Muscle layer of colon (tissue), 2 donors: ENCODE data around the gene P2RY8.
"Not testable (repeated sequence)": the region's sequence is repeated elsewhere in the genome, so short reads cannot be mapped to it uniquely, and the experiment has no call there.

Experiments used
- H3K27ac ChIP-seq: one replicate; pipeline ENCODE4 v1.7.0; 2013; ENCODE audit warnings: low read depth, mild to moderate bottlenecking, low read length, moderate library complexity
- H3K27me3 ChIP-seq, 2 donors: one replicate each; pipeline ENCODE4 v1.7.0; 2013; ENCODE audit warnings: low read length in 2 of 2, mild to moderate bottlenecking in 2 of 2; ENCODE audit not compliant: insufficient read depth in 2 of 2, control insufficient read depth in 1 of 2
- H3K36me3 ChIP-seq: one replicate; pipeline ENCODE4 v1.7.0; 2013; ENCODE audit warnings: mild to moderate bottlenecking, low read length; ENCODE audit not compliant: insufficient read depth
- H3K4me1 ChIP-seq: one replicate; pipeline ENCODE4 v1.7.0; 2013; ENCODE audit warnings: mild to moderate bottlenecking, low read length; ENCODE audit not compliant: insufficient read depth
- H3K4me3 ChIP-seq, 2 donors: one replicate each; pipeline ENCODE4 v1.7.0; 2013; ENCODE audit warnings: low read length in 2 of 2, low read depth in 1 of 2, mild to moderate bottlenecking in 1 of 2, moderate library complexity in 1 of 2
- H3K9ac ChIP-seq: one replicate; pipeline ENCODE4 v1.7.0; 2013; ENCODE audit warnings: low read length
- H3K9me3 ChIP-seq: one replicate; pipeline ENCODE4 v1.7.0; 2013; ENCODE audit warnings: mild to moderate bottlenecking, low read length
- donor health status: abdominal sarcoma.
- donor health status: Adenocarcinoma of cecum.

Gene P2RY8

GRCh38 chrX:1481636-1482529 lies 55.1 kb downstream of the P2RY8 start:
- H3K27me3 ChIP-seq: peaks cover 0 to 10% of the 10 kb centered on the region in 2 donors
- peaks cover 3% of the 10 kb centered on the region for H3K9me3 ChIP-seq
- H3K36me3 ChIP-seq: no peaks in the 10 kb centered on the region
- no peaks in the 10 kb centered on the region for H3K4me1 ChIP-seq
- no peak overlapping the region for H3K27ac ChIP-seq
- no peak overlapping the region for H3K9ac ChIP-seq
- H3K4me3 ChIP-seq: no peak overlapping the region

DNA sequence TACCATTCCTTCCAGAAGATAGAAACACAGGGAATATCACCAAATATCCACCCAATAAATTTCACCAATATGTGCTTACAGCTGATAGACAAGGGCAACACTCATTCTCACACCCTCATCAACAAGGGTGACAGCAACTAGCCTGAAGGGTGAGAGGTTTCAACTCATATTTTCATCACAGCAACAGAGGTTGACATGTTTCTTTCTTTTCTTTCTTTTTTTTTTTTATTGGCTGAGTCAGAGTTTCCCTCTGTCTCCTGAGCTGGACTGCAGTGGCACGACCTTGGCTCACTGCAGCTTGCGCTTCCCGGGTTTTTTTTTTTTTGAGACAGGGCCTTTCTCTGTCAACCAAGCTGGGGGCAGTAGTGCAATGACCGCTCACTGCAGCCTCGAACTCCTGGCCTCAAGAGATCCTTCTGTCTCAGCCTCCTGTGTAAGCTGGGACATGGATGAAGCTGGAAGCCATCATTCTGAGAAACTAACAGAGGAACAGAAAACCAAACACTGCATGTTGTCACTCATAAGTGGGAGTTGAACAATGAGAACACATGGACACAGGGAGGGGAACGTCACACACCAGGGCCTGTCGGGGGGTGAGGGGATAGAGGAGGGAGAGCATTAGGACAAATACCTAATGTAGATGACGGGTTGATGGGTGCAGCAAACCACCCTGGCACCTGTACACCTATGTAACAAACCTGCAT lies 56.8 kb downstream of the P2RY8 start:
- Histone ChIP-seq H3K4me1 (no peaks in the 10 kb centered on the region), H3K9me3 (peaks cover 3% of the 10 kb centered on the region), H3K27me3 (no peaks in the 10 kb centered on the region), H3K9ac (no peak overlapping the region), H3K4me3 (no peak overlapping the region), H3K36me3 (no peaks in the 10 kb centered on the region), H3K27ac (no peak overlapping the region)

- H3K9ac ChIP-seq: no peak overlapping the region
- H3K27ac ChIP-seq: no peak overlapping the region
- H3K4me3 ChIP-seq: no peak overlapping the region
- no peaks in the 10 kb centered on the region for H3K4me1 ChIP-seq
- H3K27me3 ChIP-seq: no peaks in the 10 kb centered on the region
- H3K9me3 ChIP-seq: peaks cover 3% of the 10 kb centered on the region
- no peaks in the 10 kb centered on the region for H3K36me3 ChIP-seq
These were observed 59.1 kb downstream of the P2RY8 start for GRCh38 chrX:1477801-1478458.

- Histone ChIP-seq H3K4me3 (no peak overlapping the region), H3K4me1 (no peaks in the 10 kb centered on the region), H3K9ac (no peak overlapping the region), H3K27me3 (no peaks in the 10 kb centered on the region), H3K36me3 (no peaks in the 10 kb centered on the region), H3K27ac (no peak overlapping the region), H3K9me3 (peaks cover 3% of the 10 kb centered on the region)
These were observed 59.8 kb downstream of the P2RY8 start for GRCh38 chrX:1477229-1477628.

DNA sequence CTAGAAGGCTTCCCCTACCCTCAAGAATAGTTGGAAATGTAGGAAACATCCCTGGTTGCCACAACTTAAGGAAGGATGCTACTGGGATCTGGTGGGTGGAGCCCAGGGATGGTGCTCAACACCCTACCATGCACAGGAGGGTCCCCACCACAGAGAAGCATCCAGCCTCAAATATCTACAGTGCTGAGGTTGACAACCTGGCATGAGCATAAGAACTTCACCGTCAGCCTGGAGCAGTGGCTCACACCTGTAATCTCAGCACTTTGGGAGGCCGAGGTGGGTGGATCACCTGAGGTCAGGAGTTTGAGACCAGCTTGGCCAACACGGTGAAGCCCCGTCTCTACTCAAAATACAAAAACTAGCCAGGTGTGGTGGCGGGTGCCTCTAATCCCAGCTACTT lies 60.3 kb downstream of the P2RY8 start:
- no peaks in the 10 kb centered on the region for H3K4me1 ChIP-seq
- no peak overlapping the region for H3K9ac ChIP-seq
- H3K27ac ChIP-seq: no peak overlapping the region

DNA sequence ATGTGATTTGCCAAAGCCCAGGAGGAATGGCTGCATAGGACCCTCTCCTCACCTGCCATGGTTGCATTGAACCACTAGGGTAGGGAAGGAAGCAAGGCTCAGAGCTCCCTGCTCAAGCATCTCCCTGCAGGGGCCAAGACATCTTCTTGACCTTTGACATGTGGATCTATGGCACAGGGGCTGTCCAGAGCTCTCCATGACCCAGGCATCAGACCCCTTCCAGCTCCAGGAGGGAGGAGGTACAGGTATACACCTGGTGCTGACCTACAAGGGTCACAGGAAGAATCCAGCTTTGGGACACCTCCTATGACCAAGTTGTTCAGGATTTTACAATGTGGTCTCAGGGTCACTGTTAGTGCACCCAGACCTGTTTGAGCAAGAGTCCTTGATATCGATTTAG lies 61.1 kb downstream of the P2RY8 start:
- Histone ChIP-seq H3K4me1 (no peaks in the 10 kb centered on the region), H3K27me3 (no peaks in the 10 kb centered on the region), H3K9ac (no peak overlapping the region), H3K9me3 (peaks cover 3% of the 10 kb centered on the region), H3K36me3 (no peaks in the 10 kb centered on the region), H3K4me3 (no peak overlapping the region), H3K27ac (no peak overlapping the region)

More for the DNA sequence above, 60.3 kb downstream of the P2RY8 start:
- Histone ChIP-seq H3K4me3 (no peak overlapping the region), H3K9me3 (peaks cover 3% of the 10 kb centered on the region), H3K36me3 (no peaks in the 10 kb centered on the region), H3K27me3 (no peaks in the 10 kb centered on the region)

- Histone ChIP-seq H3K27me3 (no peaks in the 10 kb centered on the region), H3K27ac (no peak overlapping the region), H3K4me3 (no peak overlapping the region), H3K36me3 (no peaks in the 10 kb centered on the region), H3K9me3 (peaks cover 3% of the 10 kb centered on the region), H3K4me1 (no peaks in the 10 kb centered on the region), H3K9ac (no peak overlapping the region)
These were observed 61.5 kb downstream of the P2RY8 start for GRCh38 chrX:1475481-1475880.

DNA sequence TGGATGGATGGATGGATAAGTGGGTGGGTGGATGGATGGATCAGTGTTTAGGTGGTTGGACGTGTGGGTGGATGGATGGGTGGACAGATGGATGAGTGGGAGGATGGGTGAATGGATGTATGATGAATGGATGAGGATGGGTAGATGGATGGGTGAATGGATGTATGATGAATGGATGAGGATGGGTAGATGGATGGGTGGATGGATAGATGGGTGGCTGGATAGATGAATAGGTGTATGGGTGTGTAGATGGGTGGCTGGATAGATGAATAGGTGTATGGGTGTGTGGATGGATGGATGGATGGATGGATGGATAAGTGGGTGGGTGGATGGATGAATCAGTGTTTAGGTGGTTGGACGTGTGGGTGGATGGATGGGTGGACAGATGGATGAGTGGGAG lies 62.4 kb downstream of the P2RY8 start:
- not testable (repeated sequence) for H3K4me3 ChIP-seq, H3K4me1 ChIP-seq, H3K27me3 ChIP-seq, H3K9ac ChIP-seq, H3K36me3 ChIP-seq, H3K9me3 ChIP-seq, H3K27ac ChIP-seq

GRCh38 chrX:1472975-1473374 lies 64.0 kb downstream of the P2RY8 start:
- H3K27me3 ChIP-seq: peaks cover 0 to 1% of the 10 kb centered on the region in 2 donors
- no peak overlapping the region for H3K4me3 ChIP-seq
- no peaks in the 10 kb centered on the region for H3K36me3 ChIP-seq
- no peak overlapping the region for H3K9ac ChIP-seq
- H3K27ac ChIP-seq: no peak overlapping the region
- H3K4me1 ChIP-seq: no peaks in the 10 kb centered on the region
- H3K9me3 ChIP-seq: no peaks in the 10 kb centered on the region

DNA sequence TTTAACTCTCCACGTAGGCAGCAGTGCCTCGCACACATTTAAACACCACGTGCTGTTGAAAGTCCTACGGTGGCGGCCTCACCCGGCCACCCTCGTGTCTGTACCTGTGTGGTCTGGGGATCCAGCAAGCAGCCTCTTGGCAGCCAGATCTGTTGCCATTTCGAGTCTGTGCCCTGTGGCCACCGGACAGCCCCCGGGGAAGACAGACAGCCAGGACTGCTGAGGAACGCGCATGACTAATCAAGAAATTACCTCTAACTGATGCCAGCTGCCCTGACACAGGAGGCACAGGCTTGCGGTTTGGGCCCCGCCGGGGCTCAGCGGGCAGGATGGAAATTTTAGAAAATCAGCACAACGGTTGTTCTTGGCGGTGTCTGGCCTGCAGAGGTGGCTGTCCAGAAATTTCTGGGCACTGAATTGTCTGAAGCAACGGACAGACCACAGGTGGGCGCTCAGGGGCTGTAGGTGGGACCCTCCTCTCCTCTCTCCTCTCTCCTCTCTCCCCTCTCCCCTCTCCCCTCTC lies 68.7 kb downstream of the P2RY8 start:
- H3K27ac ChIP-seq: no peak overlapping the region
- H3K4me3 ChIP-seq: no peak overlapping the region
- H3K27me3 ChIP-seq: peaks cover 0 to 21% of the 10 kb centered on the region in 2 donors
- no peaks in the 10 kb centered on the region for H3K4me1 ChIP-seq
- no peak overlapping the region for H3K9ac ChIP-seq
- no peaks in the 10 kb centered on the region for H3K36me3 ChIP-seq
- H3K9me3 ChIP-seq: no peaks in the 10 kb centered on the region

- Histone ChIP-seq H3K9ac (no peak overlapping the region), H3K27me3 (peaks cover 0 to 21% of the 10 kb centered on the region in 2 donors), H3K9me3 (no peaks in the 10 kb centered on the region), H3K27ac (no peak overlapping the region), H3K4me3 (no peak overlapping the region), H3K36me3 (no peaks in the 10 kb centered on the region), H3K4me1 (no peaks in the 10 kb centered on the region)
These were observed 69.9 kb downstream of the P2RY8 start for GRCh38 chrX:1466971-1467561.
